SJCRH30 (cell line): ENCODE measurements around the gene SMAP1. TPM values are rescaled to one million over a fixed set of nuclear protein-coding genes. Genes with fewer than 3 reads are reported as not detected.
"Not testable (repeated sequence)": the region's sequence is repeated elsewhere in the genome, so short reads cannot be mapped to it uniquely, and the experiment has no call there.

Experiments
- DNase-seq, 2 experiments: peaks; one replicate each; pipeline ENCODE4 v3.0.0-alpha.2; 2015 to 2020
- H3K27ac ChIP-seq: fragments of 250-450 bp; sonication (Bioruptor Pico); 2 replicates; pipeline ENCODE4 v1.5.1; 2020; ENCODE audit warnings: mild to moderate bottlenecking, moderate library complexity
- H3K27me3 ChIP-seq: fragments of 250-450 bp; sonication (Bioruptor Pico); 2 replicates; pipeline ENCODE4 v1.5.1; 2020; ENCODE audit warnings: mild to moderate bottlenecking, moderate library complexity
- H3K36me3 ChIP-seq: fragments of 250-450 bp; sonication (Bioruptor Pico); 2 replicates; pipeline ENCODE4 v1.5.1; 2020; ENCODE audit warnings: mild to moderate bottlenecking, moderate library complexity
- H3K4me1 ChIP-seq: fragments of 250-450 bp; sonication (Bioruptor Pico); 2 replicates; pipeline ENCODE4 v1.5.1; 2020; ENCODE audit warnings: mild to moderate bottlenecking, moderate library complexity
- H3K4me3 ChIP-seq: fragments of 250-450 bp; sonication (Bioruptor Pico); 2 replicates; pipeline ENCODE4 v1.5.1; 2020; ENCODE audit warnings: mild to moderate bottlenecking, moderate library complexity
- H3K9me3 ChIP-seq: fragments of 250-450 bp; sonication (Bioruptor Pico); replicated peaks from 2 replicates; pipeline ENCODE4 v1.5.1; 2020; ENCODE audit warnings: mild to moderate bottlenecking, moderate library complexity
- total RNA-seq: library from RNA; depleted of rRNA; stranded (reverse); fragments of >200 nt; shearing (Covaris generic); gene quantifications from 2 replicates; pipeline ENCODE4 v1.2.3, GENCODE V29; 2014

SMAP1 gene
- total RNA-seq, 1 experiment from 2014 or later, result 35.5 TPM

DNA sequence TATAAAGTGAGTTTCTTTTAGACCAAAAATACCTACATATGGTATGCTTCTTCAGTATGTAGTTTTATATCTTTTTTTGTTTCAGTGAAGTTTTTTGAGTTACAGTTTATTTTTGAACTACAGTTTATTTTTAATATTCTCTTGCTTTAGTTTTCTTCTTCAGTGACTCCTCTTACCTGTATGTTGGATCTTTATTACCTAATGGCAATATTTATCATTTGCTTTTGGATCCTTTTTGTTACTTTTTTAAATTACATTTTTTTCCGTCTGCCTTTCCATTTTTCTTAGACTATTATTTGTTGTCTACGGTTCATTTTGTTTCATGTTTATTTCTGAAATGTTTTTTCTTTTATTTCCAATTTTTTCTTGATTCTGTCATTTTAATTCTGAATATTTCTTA is 71.9 kb downstream of the SMAP1 start:
- Histone ChIP-seq H3K27me3 (no peaks in the 10 kb centered on the region), H3K27ac (no peak overlapping the region), H3K9me3 (peaks cover 2% of the 10 kb centered on the region), H3K36me3 (peaks cover 2% of the 10 kb centered on the region; the same call in 1 of the 2 replicates), H3K4me1 (no peaks in the 10 kb centered on the region), H3K4me3 (no peak overlapping the region)
- DNase-seq, result no peak

DNA sequence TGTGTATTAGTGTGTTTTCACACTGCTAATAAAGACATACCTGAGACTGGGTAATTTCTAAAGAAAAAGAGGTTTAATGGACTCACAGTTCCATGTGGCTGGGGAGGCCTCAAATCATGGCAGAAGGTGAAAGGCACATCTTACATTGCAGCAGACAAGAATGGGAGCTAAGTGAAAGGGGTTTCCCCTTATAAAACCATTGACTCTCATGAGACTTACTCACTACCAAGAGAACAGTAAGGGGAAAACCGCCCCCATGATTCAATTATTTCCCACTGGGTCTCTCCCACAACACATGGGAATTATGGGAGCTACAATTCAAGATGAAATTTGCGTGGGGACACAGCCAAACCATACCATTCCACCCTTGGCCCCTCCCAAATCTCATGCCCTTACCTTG is 73.1 kb downstream of the SMAP1 start:
- H3K4me3 ChIP-seq, H3K36me3 ChIP-seq, DNase-seq, H3K9me3 ChIP-seq, H3K27me3 ChIP-seq, H3K27ac ChIP-seq, H3K4me1 ChIP-seq: not testable (repeated sequence)

DNA sequence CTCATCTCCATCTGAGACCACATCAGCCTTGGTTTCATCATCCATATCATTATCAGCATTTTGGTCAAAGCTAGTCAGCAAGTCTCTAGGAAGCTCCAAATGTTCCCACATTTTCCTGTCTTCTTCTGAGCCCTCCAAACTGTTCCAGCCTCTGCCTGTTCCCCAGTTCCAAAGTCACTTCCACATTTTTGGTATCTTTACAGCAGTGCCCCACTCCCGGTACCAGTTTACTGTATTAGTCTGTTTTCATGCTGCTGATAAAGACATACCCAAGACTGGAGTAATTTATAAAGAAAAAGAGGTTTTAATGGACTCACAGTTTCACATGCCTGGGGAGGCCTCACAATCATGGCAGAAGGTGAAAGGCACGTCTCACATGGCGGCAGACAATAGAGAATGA is 74.8 kb downstream of the SMAP1 start:
- H3K36me3 ChIP-seq, H3K27me3 ChIP-seq, DNase-seq, H3K27ac ChIP-seq, H3K4me3 ChIP-seq, H3K4me1 ChIP-seq, H3K9me3 ChIP-seq: not testable (repeated sequence)

DNA sequence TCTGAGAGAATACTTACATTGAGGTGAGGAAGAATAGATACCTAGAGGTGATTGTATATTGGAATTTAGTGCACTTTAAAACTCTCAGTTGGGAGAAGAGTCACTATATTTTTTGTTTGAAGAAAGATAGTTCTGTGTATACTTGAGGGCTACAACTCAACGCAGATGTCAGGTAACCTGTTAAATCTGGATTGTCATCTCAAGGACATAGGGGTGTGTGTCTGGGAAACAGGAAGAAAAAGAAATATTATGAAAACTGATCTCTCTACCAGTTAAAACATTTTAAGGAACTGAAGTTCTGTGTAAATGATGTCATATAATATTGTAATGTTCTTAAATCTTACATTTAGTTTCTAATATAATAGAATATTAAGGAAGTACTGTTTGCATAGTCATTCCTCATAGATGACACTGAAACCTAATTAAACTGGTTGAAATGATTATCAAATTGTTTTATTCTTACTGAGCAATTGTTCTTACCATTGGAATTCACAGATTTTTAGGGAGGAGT is 86.2 kb downstream of the SMAP1 start:
- no peak overlapping the region for H3K4me3 ChIP-seq
- H3K27ac ChIP-seq, result no peak overlapping the region
- H3K36me3 ChIP-seq, result no peaks in the 10 kb centered on the region
- DNase-seq, result no peak
- no peaks in the 10 kb centered on the region for H3K27me3 ChIP-seq
- H3K9me3 ChIP-seq, result no peaks in the 10 kb centered on the region
- H3K4me1 ChIP-seq, result no peaks in the 10 kb centered on the region

DNA sequence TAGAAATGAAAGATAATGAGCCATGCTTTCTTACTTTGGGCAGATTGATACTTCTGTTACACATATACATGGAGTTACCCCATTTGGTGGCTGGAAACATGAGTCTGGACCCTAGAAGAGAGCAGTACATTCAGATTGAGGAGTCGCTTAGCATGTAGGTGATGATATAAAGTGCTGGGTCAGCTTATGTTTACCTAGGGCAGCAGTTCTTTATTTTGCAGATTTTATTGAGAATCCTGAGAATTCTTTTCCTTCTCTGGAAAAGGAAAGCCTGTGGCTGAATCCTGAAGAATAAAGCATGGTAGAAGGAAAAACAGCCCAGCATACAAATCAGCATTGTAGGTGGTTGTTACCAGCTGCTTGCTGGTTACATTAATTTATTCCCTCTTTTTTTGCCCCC is 91.2 kb downstream of the SMAP1 start:
- no peaks in the 10 kb centered on the region for H3K36me3 ChIP-seq
- no peak overlapping the region for H3K27ac ChIP-seq

GRCh38 chr6:70763754-70764510 is 96.2 kb downstream of the SMAP1 start:
- DNase-seq, result no peak
- Histone ChIP-seq H3K27ac (no peak overlapping the region), H3K4me1 (no peaks in the 10 kb centered on the region), H3K9me3 (peaks cover 14% of the 10 kb centered on the region), H3K27me3 (no peaks in the 10 kb centered on the region), H3K4me3 (no peak overlapping the region), H3K36me3 (peaks cover 7% of the 10 kb centered on the region; the same call in 1 of the 2 replicates)

More for the DNA sequence above, 91.2 kb downstream of the SMAP1 start:
- Histone ChIP-seq H3K27me3 (no peaks in the 10 kb centered on the region), H3K4me1 (no peaks in the 10 kb centered on the region), H3K4me3 (no peak overlapping the region), H3K9me3 (no peaks in the 10 kb centered on the region)
- no peak for DNase-seq

- no peaks in the 10 kb centered on the region for H3K4me1 ChIP-seq
- no peak overlapping the region for H3K27ac ChIP-seq
- peaks cover 7% of the 10 kb centered on the region; the same call in 1 of the 2 replicates for H3K36me3 ChIP-seq
- no peak for DNase-seq
- H3K4me3 ChIP-seq, result no peak overlapping the region
- H3K27me3 ChIP-seq, result no peaks in the 10 kb centered on the region
- H3K9me3 ChIP-seq, result peaks cover 14% of the 10 kb centered on the region
Observed at GRCh38 chr6:70764706-70765105, 97.0 kb downstream of the SMAP1 start.

DNA sequence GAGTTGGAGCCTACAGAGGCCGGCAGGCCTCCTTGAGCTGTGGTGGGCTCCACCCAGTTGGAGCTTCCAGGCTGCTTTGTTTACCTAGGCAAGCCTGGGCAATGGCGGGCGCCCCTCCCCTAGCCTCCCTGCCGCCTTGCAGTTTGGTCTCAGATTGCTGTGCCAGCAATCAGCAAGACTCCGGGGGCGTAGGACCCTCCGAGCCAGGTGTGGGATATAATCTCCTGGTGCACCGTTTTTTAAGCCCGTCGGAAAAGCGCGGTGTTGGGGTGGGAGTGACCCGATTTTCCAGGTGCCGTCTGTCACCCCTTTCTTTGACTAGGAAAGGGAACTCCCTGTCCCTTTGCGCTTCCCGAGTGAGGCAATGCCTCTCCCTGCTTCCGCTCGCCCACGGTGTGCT is 103.7 kb downstream of the SMAP1 start:
- not testable (repeated sequence) for H3K27ac ChIP-seq, H3K4me3 ChIP-seq, H3K36me3 ChIP-seq, H3K27me3 ChIP-seq, H3K4me1 ChIP-seq, H3K9me3 ChIP-seq, DNase-seq

- no peak overlapping the region for H3K4me3 ChIP-seq
Observed at GRCh38 chr6:70779934-70780333, 112.3 kb downstream of the SMAP1 start.

DNA sequence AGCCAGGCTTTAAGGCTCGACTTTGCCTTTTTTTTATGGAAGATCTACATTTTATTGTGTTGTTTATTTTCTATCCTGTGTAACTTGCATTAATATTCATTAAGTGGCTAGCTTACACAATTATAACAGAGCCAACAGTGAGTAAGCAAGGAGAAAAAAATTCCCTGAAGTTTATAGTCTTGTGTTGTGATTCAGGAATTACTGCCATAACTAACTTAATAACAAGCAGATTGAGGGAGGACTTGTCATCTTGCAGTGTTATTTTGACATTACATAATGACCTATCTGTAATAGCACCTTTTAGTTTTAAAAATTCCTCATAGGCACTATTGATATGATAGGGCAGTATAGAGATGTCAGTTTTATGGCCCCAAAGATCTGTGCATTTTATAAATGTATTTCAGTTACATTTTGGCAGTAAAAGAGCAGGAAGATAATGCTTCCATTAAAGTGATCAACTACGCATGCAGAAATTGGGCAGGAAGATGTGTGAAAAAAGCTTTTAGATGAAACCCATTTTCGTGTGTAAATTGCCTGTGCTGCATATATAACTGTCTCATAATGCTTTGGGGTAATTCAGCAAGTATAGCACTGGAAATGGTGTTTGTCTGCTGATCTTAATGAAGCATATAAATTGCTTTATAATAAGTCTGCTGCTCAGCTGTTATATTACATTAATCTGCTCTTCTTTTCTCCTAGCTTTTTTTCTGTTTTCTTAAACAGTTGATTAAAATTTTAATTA is 123.0 kb downstream of the SMAP1 start:
- no peaks in the 10 kb centered on the region for H3K27me3 ChIP-seq
- H3K36me3 ChIP-seq, result peaks cover 2% of the 10 kb centered on the region; the same call in 1 of the 2 replicates
- no peaks in the 10 kb centered on the region for H3K4me1 ChIP-seq
- H3K27ac ChIP-seq, result no peak overlapping the region
- no peaks in the 10 kb centered on the region; the same call in 1 of the 2 replicates for H3K9me3 ChIP-seq
- no peak overlapping the region for H3K4me3 ChIP-seq
- no peak for DNase-seq

More at GRCh38 chr6:70779934-70780333, 112.3 kb downstream of the SMAP1 start:
- no peaks in the 10 kb centered on the region for H3K27me3 ChIP-seq
- H3K9me3 ChIP-seq, result no peaks in the 10 kb centered on the region
- no peak for DNase-seq
- H3K4me1 ChIP-seq, result no peaks in the 10 kb centered on the region
- H3K27ac ChIP-seq, result no peak overlapping the region
- no peaks in the 10 kb centered on the region; the same call in 1 of the 2 replicates for H3K36me3 ChIP-seq

DNA sequence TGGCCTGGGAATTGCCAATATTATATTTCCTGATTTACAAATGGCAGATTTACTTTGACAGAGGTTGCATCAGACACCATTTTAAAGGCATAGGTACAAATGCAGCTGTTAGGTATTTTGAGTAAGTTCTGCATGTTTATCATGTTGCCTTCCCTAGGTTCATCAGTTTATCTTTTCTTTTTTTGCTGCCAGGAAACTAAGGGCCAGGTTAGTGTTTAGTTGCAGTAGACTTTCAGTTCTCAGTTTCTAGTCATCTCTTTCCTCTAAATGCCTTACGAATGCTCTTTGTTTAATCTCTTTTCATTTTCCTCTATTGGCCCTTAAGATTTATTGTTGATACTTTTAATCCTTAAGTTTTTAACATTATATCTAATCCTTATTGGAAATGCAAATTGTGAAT is 129.9 kb downstream of the SMAP1 start:
- Histone ChIP-seq H3K4me1 (no peaks in the 10 kb centered on the region), H3K9me3 (no peaks in the 10 kb centered on the region; the same call in none of the 2 replicates), H3K4me3 (no peak overlapping the region), H3K27ac (no peak overlapping the region), H3K36me3 (peaks cover 5% of the 10 kb centered on the region; the same call in 1 of the 2 replicates), H3K27me3 (no peaks in the 10 kb centered on the region; the same call in 1 of the 2 replicates)
- DNase-seq, result no peak

- Histone ChIP-seq H3K9me3 (no peaks in the 10 kb centered on the region; the same call in none of the 2 replicates), H3K27ac (no peak overlapping the region), H3K4me3 (no peak overlapping the region), H3K36me3 (peaks cover 3% of the 10 kb centered on the region; the same call in 1 of the 2 replicates), H3K27me3 (no peaks in the 10 kb centered on the region), H3K4me1 (no peaks in the 10 kb centered on the region)
- no peak for DNase-seq
Observed at GRCh38 chr6:70806086-70806485, 138.4 kb downstream of the SMAP1 start.

GRCh38 chr6:70811788-70812187 is 144.1 kb downstream of the SMAP1 start:
- H3K27me3 ChIP-seq, result no peaks in the 10 kb centered on the region
- no peak for DNase-seq
- H3K4me3 ChIP-seq, result no peak overlapping the region
- H3K36me3 ChIP-seq, result peaks cover 3% of the 10 kb centered on the region; the same call in 1 of the 2 replicates
- no peak overlapping the region for H3K27ac ChIP-seq
- no peaks in the 10 kb centered on the region for H3K9me3 ChIP-seq
- no peaks in the 10 kb centered on the region for H3K4me1 ChIP-seq

DNA sequence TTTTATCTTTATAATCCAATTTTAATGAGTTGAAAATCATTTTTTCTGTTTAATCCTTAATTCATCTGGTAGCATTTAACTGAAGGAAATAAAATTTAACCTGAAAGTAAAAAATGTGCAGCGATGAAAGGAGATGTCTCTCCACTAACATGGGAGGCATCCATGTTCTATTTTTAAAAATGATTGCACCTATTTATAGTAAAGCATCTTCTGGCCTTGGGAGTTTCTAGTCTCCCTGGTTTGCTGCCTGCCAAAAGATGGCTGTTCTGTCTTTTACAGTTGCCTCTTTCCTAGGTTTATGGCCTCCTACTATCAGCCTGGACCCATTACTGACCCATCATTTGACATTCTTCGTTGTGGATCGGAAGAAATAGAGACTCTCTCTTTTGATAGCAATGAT is 146.2 kb downstream of the SMAP1 start:
- no peaks in the 10 kb centered on the region for H3K4me1 ChIP-seq
- H3K27me3 ChIP-seq, result no peaks in the 10 kb centered on the region
- H3K27ac ChIP-seq, result no peak overlapping the region
- no peaks in the 10 kb centered on the region; the same call in 1 of the 2 replicates for H3K36me3 ChIP-seq
- no peak overlapping the region for H3K4me3 ChIP-seq
- no peaks in the 10 kb centered on the region for H3K9me3 ChIP-seq
- no peak for DNase-seq

GRCh38 chr6:70819646-70820045 is 152.0 kb downstream of the SMAP1 start:
- H3K27ac ChIP-seq, result no peak overlapping the region
- H3K4me3 ChIP-seq, result no peak overlapping the region
- no peaks in the 10 kb centered on the region for H3K27me3 ChIP-seq
- H3K9me3 ChIP-seq, result no peaks in the 10 kb centered on the region
- H3K4me1 ChIP-seq, result no peaks in the 10 kb centered on the region
- no peaks in the 10 kb centered on the region for H3K36me3 ChIP-seq
- no peak for DNase-seq
